AG08395 (cell line): ENCODE measurements around the gene CDC34.

Experiments used
- DNase-seq: peaks from one replicate; pipeline ENCODE4 v3.0.0; 2012; ENCODE audit warnings: mixed read lengths, low spot score

The CDC34 gene

GRCh38 chr19:588741-589692, 57.5 kb downstream of the CDC34 start:
- no peak for DNase-seq

- DNase-seq, result no peak
These were observed 58.3 kb downstream of the CDC34 start, which contains the start of gene HCN2 for GRCh38 chr19:589693-590395. TSS of gene HCN2 (plus strand) at chr19:589881. CDS start at chr19:589946, 65 bp downstream.

GRCh38 chr19:590396-590745, 58.8 kb downstream of the CDC34 start:
- no peak for DNase-seq

GRCh38 chr19:590750-591098, 59.2 kb downstream of the CDC34 start:
- no peak for DNase-seq

DNA sequence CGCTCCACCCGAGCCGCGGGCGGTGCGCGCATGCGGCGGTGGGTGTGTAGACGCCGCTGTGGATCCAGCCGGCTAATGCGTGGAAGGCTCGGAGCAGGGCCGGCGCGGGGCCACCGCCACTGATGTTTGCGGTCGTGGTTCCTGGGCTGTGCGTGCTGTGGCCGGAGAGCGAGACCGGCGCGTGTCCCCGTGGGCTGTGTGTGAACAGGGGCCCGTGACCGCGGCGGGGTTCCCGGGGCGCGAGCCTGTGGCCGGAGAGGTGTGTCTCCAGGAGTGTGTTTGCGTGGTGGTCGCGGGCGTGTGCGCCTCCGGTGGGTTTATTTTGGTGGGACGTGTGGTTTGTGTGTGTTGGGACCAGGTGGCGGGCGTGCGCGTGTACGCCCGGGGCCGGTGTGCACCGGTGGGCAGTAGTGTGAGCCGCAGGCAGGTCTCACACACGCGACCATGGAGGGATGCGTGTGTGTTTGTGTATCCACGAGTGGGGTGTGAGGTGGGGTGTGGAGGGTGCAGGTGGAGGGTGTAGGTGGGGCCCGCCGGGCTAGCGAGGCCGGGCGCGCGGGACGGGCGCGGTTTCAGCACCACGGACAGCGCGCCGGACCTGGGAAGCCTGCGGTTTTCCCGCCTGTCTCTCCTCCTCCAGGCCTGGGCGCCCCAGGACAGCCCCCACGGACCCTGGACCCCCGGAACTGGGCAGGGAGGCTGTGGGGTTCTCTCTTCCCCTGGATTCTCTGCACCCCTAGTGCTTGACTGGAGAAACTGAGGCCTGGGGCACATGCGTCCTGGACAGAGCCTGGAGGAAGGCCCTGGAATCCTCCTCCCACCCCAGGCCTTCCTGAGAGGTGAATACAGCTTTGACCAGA, 59.8 kb downstream of the CDC34 start:
- DNase-seq, result peak; percentile 47
